ENCODE results near the gene CHST9.

DNA sequence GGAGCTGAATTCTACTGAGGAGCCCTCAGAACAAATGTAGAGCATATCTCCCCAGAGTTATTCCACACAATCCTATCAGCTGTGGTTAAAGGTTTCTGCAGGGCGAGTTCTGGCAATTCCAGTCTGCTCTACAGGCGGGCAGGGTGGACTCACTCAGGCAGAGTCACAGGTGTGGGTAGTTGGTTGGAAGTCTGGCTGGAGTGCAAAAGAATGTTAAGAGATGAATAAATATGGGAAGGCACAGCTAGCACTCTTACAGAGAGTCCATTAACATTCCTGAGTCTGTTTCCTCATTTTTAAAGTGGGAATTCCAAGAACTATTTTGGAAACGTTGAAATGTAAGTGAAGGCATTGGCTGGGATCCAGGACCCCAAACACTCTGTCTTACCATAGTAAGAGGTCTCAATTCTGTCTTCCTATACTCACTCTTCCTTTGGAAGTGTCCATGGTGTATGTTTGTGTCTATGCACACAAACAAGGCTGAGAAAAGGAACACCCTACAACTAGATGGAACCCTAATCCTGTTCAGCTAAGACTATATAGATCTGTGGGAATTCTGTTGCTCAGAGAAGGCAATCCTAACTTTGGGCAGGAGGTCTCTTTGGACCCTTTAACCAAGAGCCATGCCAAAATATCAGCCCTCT, 256.3 kb downstream of the CHST9 start:
- TF ChIP-seq, protein P1, sequence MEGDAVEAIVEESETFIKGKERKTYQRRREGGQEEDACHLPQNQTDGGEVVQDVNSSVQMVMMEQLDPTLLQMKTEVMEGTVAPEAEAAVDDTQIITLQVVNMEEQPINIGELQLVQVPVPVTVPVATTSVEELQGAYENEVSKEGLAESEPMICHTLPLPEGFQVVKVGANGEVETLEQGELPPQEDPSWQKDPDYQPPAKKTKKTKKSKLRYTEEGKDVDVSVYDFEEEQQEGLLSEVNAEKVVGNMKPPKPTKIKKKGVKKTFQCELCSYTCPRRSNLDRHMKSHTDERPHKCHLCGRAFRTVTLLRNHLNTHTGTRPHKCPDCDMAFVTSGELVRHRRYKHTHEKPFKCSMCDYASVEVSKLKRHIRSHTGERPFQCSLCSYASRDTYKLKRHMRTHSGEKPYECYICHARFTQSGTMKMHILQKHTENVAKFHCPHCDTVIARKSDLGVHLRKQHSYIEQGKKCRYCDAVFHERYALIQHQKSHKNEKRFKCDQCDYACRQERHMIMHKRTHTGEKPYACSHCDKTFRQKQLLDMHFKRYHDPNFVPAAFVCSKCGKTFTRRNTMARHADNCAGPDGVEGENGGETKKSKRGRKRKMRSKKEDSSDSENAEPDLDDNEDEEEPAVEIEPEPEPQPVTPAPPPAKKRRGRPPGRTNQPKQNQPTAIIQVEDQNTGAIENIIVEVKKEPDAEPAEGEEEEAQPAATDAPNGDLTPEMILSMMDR (IDR thresholded peaks at IDR 0.05): no peak
- TF ChIP-seq POLR2AphosphoS5 (IDR thresholded peaks at IDR 0.05) (no peak), POLR2A (IDR thresholded peaks at IDR 0.05) (no peak)

Measured in prostate gland (tissue), 2 donors.